ENCODE results near the gene MANSC1. TPM values are rescaled to one million over a fixed set of nuclear protein-coding genes. Genes with fewer than 3 reads are reported as not detected.

MANSC1 gene
- total and polyA plus RNA-seq, 9 of the 15 experiments (the other 6 are each of a cell fraction or from before 2014, with no cell fraction given): 0.76 to 8.6 (median 3.1) TPM

GRCh38 chr12:12356896-12357718 lies 7.1 kb upstream of the MANSC1 start, which contains the start of gene BORCS5 (continued):
- TF ChIP-seq SREBF2 (CRISPR knock-in tag; IDR thresholded peaks at IDR 0.05) (no peak), TGIF2 (CRISPR knock-in tag; IDR thresholded peaks at IDR 0.05) (no peak), SMARCB1 (IDR thresholded peaks at IDR 0.05; ENCODE audit: insufficient read length, low read depth) (no peak), ZNF445 (CRISPR knock-in tag; IDR thresholded peaks at IDR 0.05; ENCODE audit: low read depth) (no peak), ZNF655 (CRISPR knock-in tag; IDR thresholded peaks at IDR 0.05) (no peak), FOXJ2 (tag; IDR thresholded peaks at IDR 0.05) (no peak), CHCHD3 (CRISPR knock-in tag; IDR thresholded peaks at IDR 0.05) (0 out of 2 replicates have a peak, but pooled peaks have one; percentile 26), ZNF609 (CRISPR knock-in tag; IDR thresholded peaks at IDR 0.05; ENCODE audit: borderline replicate concordance) (0 out of 2 replicates have a peak, but pooled peaks have one; percentile 41), KDM1A (IDR thresholded peaks at IDR 0.05) (no peak; a peak in 1 of 4 replicates), EP300 (IDR thresholded peaks at IDR 0.05; ENCODE audit: low read length) (no peak), ZNF785 (CRISPR knock-in tag; IDR thresholded peaks at IDR 0.05) (no peak), RNF219 (CRISPR knock-in tag; IDR thresholded peaks at IDR 0.05) (no peak), ZNF347 (CRISPR knock-in tag; IDR thresholded peaks at IDR 0.05; ENCODE audit: low read depth) (no peak), ILF3 (IDR thresholded peaks at IDR 0.05; ENCODE audit: borderline replicate concordance) (no peak), ZNF224 (CRISPR knock-in tag; IDR thresholded peaks at IDR 0.05) (no peak), IRF2 (CRISPR knock-in tag; IDR thresholded peaks at IDR 0.05) (no peak)
- TF ChIP-seq, protein P1, sequence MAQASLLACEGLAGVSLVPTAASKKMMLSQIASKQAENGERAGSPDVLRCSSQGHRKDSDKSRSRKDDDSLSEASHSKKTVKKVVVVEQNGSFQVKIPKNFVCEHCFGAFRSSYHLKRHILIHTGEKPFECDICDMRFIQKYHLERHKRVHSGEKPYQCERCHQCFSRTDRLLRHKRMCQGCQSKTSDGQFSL (CRISPR knock-in tag; IDR thresholded peaks at IDR 0.05): no peak
- TF ChIP-seq, protein P1 (tag; IDR thresholded peaks at IDR 0.05): no peak

All from K562 (cell line).